IPS DF 4.7 (cell line): ENCODE data around the gene KANSL1L.

Source experiments
- DNase-seq: peaks from one replicate; pipeline ENCODE4 v3.0.0-alpha.2; 2013; ENCODE audit warnings: low spot score; ENCODE audit errors: extremely low read depth

Gene KANSL1L

DNA sequence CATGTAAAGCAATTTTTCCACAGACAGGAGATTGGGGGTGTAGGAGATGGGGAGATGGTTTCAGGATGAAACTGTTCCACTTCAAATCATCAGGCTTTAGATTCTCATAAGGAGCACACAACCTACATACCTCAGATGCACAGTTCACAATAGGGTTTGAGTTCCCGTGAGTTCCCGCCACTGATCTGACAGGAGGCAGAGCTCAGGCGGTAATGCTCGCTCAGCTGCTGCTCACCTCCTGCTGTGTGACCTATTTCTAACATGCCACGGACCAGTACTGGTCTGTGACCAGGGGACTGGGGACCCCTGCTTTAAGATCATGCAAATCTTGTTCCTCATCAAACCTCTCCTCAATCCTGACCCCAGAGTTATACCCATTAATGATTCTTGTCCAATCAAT is 98.7 kb downstream of the KANSL1L start:
- no peak for DNase-seq

DNA sequence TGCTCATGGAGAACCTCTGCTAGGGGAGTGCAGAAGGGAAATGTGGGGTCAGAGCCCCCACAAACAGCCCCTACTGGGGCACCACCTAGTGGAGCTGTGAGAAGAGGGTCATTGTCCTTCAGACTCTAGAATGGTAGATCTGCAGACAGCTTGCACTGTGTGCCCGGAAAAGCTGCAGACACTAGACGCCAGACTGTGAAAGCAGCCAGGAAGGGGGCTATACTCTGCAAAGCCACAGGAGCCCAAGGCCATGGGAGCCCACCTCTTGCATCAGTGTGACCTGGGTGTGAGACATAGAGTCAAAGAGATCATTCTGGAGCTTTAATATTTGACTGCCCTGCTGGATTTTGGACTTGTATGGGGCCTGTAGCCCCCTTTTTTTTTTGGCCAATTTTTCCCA is 107.9 kb downstream of the KANSL1L start:
- no peak for DNase-seq

DNA sequence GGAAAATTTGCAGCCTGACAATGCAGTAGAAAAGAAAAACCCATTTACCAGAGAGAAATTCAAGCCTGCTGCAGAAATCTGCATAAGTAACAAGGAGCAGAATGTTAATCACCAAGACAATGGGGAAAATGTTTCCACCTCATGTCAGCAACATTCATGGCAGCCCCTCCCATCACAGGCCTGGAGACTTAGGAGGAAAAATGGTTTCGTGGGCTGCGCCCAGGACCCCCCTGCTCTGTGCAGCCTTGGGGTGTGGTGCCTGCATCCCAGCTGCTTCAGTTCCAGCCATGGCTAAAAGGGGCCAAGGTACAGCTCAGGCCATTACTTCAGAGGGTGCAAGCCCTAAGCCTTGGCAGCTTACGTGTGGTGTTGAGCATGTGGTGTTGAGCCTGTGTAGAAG is 115.4 kb downstream of the KANSL1L start:
- no peak for DNase-seq

DNA sequence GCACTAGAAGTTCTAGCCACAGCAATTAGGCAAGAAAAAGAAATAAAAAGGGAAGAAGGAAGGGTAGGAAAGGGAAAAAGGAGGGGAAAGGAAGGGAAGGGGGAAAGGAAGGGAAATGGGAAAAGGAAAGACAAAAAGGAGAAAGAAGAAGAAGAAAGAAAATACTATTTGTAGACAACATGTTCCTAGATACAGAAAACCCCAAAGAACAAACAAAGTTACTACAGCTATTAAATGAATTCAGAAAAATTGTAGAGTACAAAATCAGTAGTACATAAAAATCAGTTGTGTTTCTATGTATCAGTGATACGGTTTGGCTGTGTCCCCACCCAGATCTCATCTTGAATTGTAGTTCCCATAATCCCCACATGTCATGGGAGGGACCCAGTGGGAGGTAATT is 116.5 kb downstream of the KANSL1L start:
- no peak for DNase-seq

DNA sequence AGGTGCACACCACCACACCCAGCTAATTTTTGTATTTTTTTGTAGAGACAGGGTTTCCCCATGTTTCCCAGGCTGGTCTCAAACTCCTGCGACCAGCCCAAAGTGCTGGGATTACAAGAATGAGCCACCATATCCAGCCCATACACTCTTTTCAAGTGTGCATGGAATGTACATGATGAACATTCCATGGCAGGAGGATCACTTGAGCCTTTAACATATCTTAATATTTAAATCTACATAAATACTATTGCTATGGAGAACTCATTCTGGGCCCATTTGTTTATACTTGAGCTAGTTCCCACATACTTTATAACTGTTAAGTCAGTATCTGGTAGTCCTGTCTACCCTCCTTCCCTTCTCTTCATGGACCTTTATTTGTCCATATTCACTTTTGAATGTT is 120.3 kb downstream of the KANSL1L start:
- no peak for DNase-seq

DNA sequence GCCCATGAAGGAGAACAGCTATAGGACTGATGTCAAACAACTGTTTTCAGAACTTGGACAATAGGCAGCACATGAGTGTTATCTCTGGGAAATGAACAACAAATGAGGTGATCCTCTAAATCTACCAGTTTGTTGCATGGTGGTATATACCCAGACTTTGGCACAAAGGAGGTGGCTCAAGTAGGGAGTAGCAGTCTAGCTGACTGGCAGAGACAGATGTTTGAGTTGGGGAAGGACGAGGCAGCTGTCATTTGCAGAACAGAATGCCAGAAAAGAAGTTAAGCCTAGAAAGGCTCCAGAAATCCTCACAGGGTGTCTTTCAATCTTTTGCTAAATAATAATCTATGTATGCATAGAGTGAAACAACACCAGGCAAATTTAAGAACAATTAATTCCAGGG is 121.4 kb downstream of the KANSL1L start:
- DNase-seq = no peak

DNA sequence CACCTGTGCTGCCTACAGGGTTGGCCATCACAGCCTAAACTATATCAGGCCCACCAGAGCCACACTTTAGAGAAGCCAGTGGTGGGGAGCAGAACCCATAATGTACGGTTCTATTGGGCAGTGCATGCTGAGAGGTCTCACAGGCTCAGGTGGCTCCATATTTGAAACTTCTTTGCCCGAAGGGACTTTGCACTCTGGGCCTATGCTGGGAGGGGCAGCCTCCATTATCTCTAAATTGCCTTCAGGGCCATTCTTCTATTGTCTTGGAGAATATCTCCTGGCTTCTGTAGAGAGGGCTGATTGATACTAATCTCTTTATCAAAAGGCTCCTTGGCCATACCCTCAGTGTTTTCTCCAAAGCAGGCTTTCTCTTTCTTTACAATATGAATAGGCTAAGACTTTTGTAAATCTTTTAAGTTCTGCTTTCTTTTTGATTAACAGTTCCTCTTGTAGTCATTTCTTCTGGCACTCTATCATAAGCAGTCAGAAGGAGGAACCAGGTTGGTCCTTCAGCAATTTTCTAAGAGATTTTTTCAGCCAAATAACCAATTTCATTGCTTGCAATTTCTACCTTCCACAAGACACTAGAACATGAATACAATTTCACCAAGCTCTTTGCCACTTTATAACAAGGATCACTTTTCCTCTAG is 124.2 kb downstream of the KANSL1L start:
- DNase-seq = no peak

DNA sequence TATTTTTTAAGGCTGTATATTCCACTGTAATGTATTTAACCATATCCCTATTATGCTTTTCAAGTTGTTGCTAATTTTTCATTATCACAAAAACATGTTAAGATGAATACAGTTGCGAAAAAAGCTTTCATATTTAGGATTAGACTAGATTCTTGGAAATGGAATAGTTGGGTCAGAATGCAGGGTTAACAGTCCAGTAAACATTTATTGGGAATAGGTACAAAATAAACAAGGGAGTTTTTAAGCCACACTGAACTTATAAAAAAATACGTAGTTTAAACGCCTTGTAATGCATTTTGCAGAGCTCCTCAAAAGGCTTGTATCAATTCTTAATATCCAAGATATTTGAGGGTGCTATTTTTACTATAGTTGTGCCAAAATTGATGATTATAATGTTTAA is 133.1 kb downstream of the KANSL1L start:
- no peak for DNase-seq

DNA sequence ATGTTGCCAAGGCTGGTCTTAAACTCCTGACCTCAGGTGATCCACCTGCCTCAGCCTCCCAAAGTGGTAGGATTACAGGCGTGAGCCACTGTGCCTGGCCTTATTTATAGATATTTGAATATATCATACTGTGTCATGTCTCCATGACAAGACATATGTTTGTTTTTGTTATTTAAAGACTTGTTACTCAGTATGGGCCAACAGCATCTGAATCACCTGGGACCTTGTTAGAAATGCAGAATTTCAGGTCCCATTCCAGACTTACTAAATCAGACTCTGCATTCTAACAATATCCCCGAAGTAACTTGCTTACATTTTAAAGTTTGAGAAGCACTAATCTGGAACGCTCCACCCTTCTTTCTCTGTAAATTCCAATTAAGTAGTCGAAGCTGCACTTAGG is 135.5 kb downstream of the KANSL1L start:
- no peak for DNase-seq

DNA sequence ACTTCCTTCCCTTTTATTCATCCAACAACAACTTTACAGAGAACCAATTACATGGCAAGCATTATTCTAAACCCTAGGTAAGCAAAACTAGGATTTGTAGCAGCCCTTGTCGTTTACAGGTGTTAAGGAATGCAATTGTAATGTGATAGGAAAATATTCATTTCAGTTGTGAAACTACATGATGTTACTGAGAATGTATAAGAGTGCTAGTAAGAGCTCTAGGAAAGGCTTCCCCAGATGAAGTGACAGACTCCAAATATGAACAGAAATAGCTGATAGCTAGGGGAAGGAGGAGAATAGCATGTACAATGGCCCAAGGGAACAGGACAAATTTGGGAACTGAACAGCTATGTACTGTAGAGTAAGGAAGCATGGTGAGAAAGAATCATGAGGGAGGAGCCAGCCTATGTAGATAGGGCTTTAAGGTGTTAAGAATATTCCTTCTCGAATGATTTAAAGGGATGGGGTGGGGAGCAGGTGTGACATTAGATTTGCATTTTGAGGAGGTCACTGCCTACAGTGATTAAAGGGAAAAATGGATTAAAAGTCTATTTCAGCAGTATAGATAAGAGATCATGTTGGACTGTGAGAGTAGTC is 137.0 kb downstream of the KANSL1L start:
- DNase-seq = no peak

DNA sequence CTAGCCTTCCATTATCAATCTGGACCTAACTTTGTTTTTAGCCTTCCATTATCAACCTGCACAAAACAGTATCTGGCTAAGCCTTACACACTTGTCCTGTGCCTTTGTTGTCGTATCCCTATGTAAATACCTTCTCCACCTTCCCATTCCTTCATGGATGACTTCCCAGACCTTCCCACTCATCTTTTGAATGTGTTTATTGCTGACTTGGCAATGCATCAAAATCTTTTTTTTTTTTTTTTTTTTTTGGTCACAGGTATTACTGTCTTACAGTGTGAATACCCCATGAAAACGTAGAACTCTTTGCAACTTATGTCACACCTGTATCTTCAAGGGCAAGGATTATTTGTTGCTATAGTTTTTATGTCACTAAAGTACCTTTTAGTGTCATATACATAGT is 143.0 kb downstream of the KANSL1L start:
- DNase-seq = no peak

DNA sequence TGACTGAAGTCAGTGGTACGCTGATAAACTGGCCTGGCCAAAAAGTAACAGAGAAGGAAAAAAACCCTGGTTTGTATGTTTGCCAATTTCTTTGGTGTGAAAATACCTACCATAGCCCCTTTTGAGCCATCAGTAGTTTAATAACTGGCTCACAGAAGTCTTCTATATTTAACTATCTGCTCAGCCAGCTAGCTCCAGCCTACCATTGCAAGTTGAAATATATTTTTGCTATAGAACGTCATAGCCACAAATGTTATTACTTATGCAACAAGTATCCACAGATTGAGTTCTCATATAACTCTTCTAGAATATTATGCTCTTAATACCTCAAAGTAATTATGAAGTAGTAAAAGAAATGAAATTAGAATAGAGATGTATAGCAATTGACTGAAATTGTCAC is 143.6 kb downstream of the KANSL1L start:
- DNase-seq = no peak

DNA sequence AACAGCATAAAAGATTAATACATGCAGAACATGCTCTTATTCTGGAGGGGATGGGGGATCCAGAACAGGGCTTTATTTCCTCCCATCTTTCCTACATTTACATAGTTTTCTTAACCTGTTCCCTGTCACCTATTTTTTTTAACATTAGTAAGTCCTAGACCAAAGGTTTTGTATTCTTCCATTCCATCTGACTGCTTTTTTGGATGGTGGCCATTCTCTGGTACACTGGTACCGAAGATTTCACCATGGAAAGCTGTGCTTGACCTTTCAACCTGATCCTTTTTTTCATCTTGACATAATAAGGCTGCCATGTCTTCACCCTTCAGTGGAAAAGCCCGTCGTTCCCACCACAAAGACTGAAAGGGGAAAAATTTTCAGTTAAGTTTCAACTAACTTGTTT is 148.4 kb downstream of the KANSL1L start:
- no peak for DNase-seq

DNA sequence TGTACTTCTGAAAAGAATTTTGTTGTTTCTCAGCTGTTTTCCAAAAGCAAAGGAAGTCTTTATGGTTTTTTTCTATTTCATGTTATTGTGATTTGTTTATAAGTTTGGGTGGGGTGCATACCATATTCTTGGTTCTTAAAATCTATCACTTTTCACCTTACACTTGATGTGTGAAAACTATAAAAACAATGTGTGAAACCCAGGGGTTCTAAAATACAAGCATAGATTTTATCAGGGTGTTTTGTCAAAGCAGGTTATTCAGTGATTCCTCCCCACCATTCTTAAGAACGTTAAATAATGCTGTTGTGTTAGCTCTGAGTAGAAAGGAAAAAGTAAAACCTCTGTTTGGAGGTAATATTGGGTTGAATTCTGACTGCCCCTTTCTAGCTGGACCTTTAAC is 151.1 kb downstream of the KANSL1L start:
- no peak for DNase-seq

DNA sequence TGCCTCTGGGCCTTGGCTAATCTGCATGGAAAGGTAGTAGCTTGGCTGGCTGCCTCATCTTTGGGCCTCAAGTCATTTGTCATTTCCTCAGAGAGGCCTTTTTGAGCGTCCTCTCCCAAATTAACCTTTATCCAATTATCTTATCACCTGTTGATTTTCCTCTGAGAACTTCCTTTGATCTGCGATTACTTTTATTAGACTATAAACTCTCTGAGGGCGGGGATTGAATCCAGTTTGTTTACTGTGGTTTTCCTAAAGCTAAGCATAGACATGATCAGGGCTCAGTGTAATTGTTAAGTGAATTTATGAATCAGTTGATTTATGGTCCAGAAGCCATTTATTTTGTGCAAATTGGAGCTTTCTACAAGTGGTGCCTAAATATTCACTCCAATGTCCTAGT is 161.3 kb downstream of the KANSL1L start:
- DNase-seq = no peak

DNA sequence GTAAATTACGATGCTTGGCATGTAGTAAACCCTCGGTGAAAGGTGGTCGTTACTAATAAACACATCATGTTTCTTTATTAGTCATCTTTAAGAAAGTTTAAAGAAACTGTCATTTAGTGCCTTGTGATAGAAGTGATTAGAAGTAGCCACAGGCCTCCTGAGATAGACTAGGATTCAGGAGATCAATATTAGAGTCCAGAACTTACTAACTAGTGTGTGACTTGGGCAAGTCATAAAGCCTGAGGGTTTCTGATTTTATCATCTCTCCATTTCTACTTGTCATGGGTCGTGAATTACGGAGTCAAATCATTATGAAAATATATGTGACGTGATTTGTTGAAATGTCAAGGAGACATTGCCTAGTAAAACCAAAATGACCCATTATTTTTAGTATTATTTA is 162.1 kb downstream of the KANSL1L start:
- DNase-seq = no peak

DNA sequence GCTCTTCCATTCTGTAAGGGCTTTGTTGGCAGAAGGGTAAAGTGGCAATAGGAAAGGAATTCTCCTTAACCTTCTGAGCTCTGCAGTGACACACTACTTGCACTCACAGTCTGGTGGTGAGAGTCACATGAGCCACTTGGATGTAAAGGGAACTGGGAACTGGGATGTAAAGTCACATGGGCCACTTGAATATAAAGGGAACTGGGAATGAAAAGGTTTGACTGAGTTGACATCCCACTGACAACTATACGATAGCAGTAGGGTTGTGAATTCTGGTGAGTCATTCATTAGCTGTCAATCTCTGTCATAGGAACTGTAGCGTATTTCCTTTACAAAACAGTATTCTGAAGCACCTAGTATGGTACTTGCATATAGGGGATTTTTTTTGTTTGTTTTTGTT is 163.3 kb downstream of the KANSL1L start:
- no peak for DNase-seq

DNA sequence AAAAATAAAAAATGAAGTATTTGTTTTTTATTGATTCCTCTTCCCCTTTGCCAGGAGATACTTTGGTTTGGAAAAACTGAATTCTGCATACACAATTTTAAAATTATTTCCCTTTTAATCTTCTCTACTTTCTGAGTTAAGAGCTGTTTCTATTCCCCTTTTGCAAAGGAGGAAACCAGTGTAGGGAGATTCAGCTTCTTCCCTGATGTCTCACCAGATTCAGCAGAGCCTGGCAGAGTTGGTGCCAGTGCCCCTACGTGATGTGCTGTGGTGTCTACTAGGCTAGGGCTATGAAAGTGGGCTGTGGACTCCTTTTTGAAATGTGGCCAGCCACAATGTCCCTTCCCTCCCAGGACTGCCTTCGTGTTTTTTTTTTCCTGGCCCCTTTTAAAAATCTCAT is 166.3 kb downstream of the KANSL1L start:
- DNase-seq = no peak

DNA sequence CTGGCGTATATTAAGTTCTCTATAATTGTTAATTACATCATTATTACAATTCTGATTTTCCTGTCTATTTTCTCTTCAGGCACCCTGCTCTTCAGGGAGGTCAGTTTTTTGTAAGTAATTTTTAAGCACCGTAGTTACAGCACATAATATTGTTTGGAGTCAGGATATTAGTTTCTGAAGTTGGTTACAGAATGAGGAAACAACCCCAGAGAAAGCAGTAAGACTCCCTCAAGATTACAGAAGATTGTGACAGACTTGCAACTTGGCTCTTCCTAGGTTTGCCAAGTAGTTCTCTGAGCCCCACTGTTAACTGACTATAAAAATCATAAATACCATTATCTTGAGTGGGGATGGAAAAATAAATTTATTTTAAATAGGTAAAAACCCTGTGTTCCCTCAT is 167.8 kb downstream of the KANSL1L start:
- no peak for DNase-seq

DNA sequence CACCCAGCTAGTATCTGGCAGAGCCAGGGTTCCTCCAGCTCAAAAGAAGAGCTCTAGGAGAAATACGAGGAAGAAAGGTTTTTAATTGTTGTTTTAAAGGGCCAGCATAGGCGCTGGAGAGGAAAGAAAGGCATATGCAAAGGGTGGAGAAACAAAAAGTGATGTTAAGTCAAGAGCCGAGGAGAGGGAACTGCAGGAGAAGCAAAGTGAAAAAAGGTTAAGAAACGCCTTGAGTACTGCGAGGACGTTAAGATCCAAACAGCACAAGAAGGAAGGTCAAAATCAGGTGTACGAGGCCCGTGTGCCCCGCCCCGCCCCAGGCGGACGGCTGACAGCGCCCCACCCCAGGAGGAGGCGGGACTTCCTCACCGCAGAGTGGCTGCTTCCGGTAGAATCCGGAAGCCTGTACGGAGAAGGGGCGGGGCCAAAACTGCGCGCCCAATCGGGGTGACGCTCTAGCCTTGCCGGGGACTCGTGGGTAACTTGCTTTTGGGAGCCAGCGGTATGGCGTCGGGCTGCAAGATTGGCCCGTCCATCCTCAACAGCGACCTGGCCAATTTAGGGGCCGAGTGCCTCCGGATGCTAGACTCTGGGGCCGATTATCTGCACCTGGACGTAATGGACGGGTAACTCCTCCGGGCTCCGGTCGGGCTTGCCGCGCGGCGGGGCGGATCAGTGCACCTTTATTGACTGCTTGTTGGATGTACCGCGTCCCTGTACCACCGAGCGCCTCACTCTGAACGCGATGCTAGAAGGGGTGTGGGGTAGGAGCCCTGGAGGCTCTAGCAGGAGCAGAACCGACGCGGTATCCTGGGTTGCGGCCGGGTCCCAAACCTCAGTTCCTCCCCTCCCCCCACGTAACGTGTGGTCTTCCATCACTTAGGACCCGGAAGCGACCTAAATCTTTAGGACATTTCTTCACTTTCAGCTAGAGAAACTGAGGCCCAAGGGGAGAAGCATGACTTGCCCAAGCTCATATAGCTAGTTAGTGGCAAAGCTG is 168.8 kb downstream of the KANSL1L start, which contains the start of gene RPE:
RPE (plus strand) TSS at position 481 of the 1,000 bp plus-strand sequence; CDS start at position 505, 24 bp downstream.
- peak; percentile 79 for DNase-seq

DNA sequence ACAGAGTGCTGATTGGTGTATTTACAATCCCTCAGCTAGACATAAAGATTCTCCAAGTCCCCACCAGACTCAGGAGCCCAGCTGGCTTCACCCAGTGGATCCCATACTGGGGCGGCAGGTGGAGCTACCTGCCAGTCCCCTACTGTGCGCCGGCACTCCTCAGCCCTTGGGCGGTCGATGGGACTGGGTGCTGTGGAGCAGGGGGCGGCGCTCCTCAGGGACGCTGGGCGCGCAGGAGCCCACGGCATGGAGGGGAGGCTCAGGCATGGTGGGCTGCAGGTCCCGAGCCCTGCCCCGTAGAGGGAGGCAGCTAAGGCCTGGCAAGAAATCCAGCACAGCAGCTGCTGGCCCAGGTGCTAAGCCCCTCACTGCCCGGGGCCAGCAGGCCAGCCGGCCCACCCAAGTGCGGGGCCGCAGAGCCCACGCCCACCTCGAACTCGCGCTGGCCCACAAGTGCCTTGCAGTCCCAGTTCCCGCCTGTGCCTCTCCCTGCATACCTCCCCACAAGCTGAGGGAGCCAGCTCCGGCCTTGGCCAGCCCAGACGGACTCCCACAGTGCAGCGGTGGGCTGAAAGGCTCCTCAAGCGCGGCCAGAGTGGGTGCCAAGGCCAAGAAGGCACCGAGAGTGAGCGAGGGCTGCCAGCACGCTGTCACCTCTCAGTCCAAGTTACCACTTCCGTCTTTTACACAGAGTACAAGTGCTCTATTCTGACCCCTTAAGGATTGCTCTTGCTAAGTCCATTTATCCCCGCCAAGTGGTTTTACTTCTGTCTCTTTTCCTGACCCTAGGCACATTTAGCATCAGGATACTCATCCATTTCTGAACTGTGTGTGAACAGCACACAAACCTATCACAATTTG is 170.5 kb downstream of the KANSL1L start:
- DNase-seq = no peak
